ENCODE measurements around the gene STH.

STH gene

GRCh38 chr17:46028981-46029565 lies 30.0 kb downstream of the STH start:
- no peak for DNase-seq

DNA sequence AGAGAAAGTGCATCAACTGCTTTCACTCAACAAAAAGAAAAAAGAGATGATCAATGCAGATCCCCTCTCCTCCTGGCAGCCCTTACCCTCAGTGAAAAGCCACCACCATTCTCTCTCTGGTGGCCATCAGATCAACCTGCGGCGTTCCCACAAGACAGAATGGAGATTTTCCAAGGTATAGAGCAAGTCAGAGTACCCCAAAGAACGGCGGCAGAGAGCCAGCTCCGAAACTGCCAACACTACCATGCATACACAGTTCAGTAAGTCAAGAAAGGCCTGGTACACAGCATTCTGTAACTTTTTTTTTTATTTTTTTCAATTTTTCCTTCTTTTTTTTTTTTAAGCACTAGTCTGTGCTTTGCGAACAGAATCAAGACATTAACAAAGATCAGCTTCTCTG lies 30.6 kb downstream of the STH start:
- DNase-seq: no peak

DNA sequence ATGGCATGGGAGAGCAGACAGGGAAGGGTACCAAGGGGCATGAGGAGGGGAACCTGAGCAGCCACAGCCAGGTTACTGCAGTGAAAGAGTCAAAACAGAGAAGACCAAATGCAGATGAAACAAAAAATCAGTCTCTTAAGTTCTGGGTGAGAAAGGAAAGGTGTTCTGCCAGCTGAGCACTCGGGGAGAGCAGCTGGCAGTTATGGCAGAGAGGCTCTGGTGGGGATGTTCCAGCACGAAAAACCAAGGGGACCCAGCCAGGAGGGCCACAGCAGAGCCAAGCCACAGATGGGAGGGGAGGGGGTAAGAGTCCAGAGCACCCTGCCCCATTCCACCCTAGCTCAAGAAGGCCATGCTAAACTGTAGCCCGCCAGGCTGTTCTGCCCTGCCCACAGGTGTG lies 31.7 kb downstream of the STH start:
- DNase-seq: no peak

DNA sequence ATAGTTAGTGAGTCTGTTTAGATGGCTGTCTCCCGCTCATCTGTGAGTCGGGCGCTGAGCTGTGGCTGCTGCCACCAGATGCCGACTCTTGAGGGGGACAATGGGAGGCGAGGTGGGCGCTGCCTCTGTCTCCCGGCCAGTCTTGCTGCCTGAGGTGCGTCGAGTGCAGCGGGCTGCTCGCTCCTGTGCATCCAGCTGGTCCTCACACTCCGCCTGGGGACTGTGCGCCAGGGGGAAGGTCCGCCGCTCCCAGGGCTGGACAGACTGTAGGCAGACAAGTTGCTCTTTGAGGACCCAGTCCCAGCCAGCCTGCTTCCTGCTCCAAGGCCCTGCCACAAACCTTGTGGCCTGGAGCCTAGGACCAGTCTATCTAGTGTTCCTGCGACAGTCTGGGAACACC lies 32.4 kb downstream of the STH start:
- no peak for DNase-seq

- DNase-seq: no peak
These were observed 32.9 kb downstream of the STH start for GRCh38 chr17:46031920-46032319.

GRCh38 chr17:46032909-46033308 lies 33.9 kb downstream of the STH start:
- DNase-seq: no peak

GRCh38 chr17:46033392-46033791 lies 34.3 kb downstream of the STH start:
- no peak for DNase-seq

GRCh38 chr17:46035112-46035818 lies 36.2 kb downstream of the STH start:
- DNase-seq: no peak

DNA sequence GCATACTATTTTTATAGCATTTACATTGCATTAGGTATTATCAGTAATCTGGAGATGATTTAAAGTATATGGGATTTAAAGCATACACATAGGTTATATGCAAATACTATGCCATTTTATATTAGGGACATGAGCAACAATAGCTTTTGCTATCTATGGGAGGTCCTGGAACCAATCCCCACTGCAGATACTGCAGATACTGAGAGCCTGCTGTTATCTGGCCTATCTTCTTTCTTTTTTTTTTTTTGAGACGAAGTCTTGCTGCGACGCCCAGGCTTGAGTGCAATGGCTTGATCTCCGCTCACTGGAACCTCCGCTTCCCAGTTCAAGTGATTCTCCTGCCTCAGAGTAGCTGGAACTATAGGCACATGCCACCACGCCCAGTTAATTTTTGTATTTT lies 37.4 kb downstream of the STH start:
- no peak for DNase-seq

DNA sequence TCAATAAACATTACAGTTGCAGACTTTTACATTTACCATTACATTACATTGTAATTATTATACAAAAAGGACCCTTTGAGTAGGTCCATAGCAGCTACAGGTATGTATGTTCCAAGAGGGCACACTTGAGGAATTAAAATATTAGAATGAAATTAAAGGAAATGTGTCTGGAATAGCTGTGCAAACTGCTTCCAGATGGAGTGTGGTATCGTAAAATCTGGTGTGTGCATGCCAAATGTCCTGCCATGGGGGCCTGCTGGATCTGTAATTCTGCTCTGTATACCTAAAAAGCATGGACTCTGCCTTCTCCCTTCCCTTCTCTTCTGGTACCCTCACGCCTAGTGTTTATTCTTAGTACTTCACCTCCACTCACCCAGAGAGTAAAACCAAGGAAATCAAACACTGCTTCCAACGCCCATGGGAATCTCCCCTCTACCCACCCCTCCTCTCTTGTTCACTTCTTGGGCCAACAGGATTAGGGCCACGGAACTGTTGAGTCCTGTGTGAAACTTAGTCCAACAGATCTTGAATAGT lies 38.7 kb downstream of the STH start:
- DNase-seq: no peak

DNA sequence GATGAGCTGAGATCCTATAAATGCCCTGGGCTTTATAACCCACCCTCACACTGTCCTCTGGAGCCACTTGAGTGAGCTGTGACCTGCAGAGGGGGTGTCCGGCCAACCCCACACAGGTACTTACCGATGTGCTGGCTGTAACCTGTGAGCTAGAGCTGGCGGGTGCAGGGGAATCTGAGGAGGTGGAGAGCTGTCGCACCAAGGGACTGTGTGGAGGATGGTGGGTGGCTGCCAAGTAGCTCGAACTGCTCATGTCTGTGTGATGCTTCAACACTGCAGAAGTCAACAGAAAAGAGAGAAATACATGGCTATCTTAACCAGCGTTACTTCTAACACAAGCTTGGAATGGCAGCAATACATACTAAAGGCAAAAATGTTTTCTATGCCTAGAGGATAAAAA lies 39.4 kb downstream of the STH start:
- no peak for DNase-seq

- no peak for DNase-seq
These were observed 39.9 kb downstream of the STH start for GRCh38 chr17:46038937-46039336.

GRCh38 chr17:46039592-46040186 lies 40.6 kb downstream of the STH start:
- no peak for DNase-seq

GRCh38 chr17:46042246-46042645 lies 43.2 kb downstream of the STH start:
- DNase-seq: no peak

- DNase-seq: no peak
These were observed 43.9 kb downstream of the STH start for GRCh38 chr17:46042925-46043324.

- no peak for DNase-seq
These were observed 44.6 kb downstream of the STH start for GRCh38 chr17:46043606-46044005.

DNA sequence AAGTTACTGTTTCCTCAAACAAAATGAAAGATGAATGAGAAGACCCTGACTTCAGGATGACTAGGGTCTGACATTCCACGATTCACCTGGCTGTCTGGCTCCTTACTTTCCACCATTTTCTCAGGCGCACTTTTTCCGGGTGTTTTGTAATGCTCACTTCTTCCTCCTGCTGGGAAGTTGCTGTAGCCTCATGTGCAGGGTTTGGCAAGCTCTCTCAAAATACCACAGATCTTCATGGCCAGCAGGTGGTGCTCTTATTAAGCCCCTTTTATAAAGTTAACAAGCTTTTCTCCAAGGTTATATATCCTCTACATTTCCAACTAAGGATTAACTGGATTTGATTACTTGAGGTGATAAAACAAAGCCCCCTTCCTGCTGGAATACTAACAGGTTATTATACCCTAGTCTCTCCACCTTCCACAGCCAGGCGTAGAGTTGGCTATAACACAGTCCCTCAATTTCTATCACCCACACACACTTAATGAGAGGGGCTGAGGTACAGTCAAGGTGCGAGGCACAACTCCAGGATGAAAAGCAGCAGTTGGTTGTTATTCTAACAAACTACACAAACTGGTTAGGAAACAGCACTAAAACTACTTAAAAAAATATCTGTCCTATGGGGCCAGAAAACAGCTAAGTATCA lies 45.4 kb downstream of the STH start:
- DNase-seq: peak; percentile 86

GRCh38 chr17:46044989-46045388 lies 45.9 kb downstream of the STH start:
- no peak for DNase-seq

DNA sequence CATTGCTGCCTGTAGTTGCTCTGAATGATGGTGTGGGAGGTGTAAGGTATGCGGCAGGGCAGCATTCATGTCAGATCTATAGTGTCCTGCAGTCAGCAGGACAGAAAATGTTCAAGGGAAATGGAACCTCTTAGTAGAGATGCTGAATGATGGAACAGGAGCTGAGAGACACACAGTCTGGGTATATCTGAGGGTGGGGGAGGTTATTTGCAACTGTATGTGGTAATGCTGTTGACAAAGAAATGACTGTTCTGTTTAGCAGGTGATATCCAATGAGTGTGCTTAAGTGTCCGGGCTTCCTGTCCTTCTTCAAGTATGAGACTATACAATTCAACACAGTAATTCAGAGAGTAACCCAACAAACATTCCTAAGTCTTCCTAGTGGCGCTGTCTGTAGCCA lies 46.6 kb downstream of the STH start:
- DNase-seq: no peak

DNA sequence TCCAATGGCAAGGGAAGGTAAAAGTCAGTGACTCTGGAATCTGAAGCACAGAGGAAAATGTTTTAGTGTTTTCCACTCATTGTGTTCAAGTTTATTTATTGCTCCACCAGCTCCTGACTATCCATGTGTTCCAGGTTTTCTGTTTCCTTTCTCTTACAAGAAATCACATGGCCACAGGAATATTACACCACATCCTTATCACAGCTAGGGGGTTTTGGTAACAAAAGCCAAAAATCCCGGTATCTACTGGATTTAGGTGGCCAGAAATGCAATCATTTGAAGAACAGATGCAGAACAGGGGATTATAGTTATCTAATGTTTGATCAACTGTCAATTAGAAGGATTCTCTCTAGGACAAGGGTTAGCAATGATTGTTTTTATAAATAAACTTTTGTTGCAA lies 47.9 kb downstream of the STH start:
- DNase-seq: peak; percentile 34

DNA sequence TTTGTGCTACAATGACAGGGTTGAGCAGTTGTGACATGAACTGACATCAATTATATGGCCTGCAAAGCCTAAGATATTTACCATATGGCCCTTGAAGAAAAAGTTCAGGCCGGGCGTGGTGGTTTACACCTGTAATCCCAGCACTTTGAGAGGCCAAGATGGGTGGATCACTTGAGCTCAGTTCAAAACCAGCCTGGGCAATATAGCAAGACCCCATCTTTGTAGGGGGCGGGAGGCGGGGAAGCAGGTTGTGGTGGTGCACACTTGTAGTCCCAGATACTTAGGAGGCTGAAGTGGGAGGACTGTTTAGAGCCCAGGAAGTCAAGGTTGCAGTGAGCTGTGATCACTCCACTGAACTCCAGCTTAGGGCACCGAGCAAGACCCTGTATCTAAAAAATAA lies 48.3 kb downstream of the STH start:
- no peak for DNase-seq

DNA sequence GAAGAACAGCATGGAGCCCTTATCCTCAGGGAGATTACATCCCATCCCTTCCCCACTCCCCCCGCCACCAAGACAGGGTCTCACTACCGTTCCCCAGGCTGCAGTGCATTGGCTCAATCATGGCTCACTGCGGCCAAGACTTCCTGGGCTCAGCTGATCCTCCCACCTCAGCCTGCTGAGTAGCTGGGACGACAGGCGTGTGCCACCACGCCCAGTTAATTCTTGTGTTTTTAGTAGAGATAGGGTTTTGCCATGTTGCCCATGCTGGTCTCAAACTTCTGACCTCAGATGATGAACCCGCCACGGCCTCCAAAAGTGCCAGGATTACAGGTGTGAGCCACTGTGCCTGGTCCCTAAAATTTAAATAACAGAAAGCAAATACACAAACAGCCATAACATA lies 48.8 kb downstream of the STH start:
- no peak for DNase-seq
